ENCODE measurements around the gene HECTD1.
"Not testable (repeated sequence)": the region's sequence is repeated elsewhere in the genome, so short reads cannot be mapped to it uniquely, and the experiment has no call there.

DNA sequence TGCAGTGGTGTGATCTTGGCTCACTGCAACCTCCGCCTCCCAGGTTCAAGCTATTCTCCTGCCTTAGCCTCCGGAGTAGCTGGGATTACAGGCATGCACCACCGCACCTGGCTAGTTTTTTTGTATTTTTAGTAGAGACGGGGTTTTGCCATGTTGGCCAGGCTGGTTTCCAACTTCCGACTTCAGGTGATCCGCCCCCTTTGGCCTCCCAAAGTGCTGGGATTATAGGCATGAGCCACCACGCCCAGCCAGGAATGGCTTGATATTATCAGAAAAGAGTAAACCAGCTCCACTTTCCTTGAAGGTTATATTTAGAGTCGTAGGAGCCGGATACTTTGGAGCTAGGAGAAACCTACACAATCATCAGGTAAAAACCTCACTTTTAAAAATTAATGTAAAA lies 121.1 kb downstream of the HECTD1 start:
- TF ChIP-seq POLR2A, EP300, POLR2AphosphoS5 (IDR thresholded peaks at IDR 0.05): not testable (repeated sequence)
- TF ChIP-seq, protein P1, sequence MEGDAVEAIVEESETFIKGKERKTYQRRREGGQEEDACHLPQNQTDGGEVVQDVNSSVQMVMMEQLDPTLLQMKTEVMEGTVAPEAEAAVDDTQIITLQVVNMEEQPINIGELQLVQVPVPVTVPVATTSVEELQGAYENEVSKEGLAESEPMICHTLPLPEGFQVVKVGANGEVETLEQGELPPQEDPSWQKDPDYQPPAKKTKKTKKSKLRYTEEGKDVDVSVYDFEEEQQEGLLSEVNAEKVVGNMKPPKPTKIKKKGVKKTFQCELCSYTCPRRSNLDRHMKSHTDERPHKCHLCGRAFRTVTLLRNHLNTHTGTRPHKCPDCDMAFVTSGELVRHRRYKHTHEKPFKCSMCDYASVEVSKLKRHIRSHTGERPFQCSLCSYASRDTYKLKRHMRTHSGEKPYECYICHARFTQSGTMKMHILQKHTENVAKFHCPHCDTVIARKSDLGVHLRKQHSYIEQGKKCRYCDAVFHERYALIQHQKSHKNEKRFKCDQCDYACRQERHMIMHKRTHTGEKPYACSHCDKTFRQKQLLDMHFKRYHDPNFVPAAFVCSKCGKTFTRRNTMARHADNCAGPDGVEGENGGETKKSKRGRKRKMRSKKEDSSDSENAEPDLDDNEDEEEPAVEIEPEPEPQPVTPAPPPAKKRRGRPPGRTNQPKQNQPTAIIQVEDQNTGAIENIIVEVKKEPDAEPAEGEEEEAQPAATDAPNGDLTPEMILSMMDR (IDR thresholded peaks at IDR 0.05), result not testable (repeated sequence)

Measured in upper lobe of left lung (tissue), 4 donors.